ENCODE results near the gene CMTM1.

- TF ChIP-seq CTCF (IDR thresholded peaks at IDR 0.05; ENCODE audit: poor library complexity) (no peak), EZH2 (IDR thresholded peaks at IDR 0.05; ENCODE audit: borderline replicate concordance) (no peak), EZH2phosphoT487 (IDR thresholded peaks at IDR 0.05; ENCODE audit: low read depth, severe bottlenecking, unreplicated experiment) (no peak)
Measured at GRCh38 chr16:66605177-66605978, 39.1 kb downstream of the CMTM1 start.

Measured in hepatocyte (in vitro differentiated cells).